Peyer's patch (tissue), 4 donors: Measurements from ENCODE around the gene CEMIP.

Experiments
- POLR2A ChIP-seq, 2 donors: fragments of 450-650 bp; IDR thresholded peaks; one replicate each; pipeline ENCODE4 v1.5.1; 2017; ENCODE audit warnings: antibody characterized with exemption in 2 of 2, mild to moderate bottlenecking in 2 of 2, moderate library complexity in 2 of 2
- TF ChIP-seq, protein P1 (sequence below), 6 experiments: fragments of 450-650 bp in 4 of 6; fragments of 200-600 bp in 2 of 6; sonication (generic) in 1 of 6; IDR thresholded peaks; one replicate each; pipeline ENCODE4 v1.5.1; 2017 to 2019; ENCODE audit warnings: antibody characterized with exemption in 6 of 6, mild to moderate bottlenecking in 3 of 6, moderate library complexity in 1 of 6

GRCh38 chr15:80893777-80894176 is 114.6 kb downstream of the CEMIP start:
- TF ChIP-seq POLR2A (IDR thresholded peaks at IDR 0.05) = no peak
- TF ChIP-seq, protein P1, sequence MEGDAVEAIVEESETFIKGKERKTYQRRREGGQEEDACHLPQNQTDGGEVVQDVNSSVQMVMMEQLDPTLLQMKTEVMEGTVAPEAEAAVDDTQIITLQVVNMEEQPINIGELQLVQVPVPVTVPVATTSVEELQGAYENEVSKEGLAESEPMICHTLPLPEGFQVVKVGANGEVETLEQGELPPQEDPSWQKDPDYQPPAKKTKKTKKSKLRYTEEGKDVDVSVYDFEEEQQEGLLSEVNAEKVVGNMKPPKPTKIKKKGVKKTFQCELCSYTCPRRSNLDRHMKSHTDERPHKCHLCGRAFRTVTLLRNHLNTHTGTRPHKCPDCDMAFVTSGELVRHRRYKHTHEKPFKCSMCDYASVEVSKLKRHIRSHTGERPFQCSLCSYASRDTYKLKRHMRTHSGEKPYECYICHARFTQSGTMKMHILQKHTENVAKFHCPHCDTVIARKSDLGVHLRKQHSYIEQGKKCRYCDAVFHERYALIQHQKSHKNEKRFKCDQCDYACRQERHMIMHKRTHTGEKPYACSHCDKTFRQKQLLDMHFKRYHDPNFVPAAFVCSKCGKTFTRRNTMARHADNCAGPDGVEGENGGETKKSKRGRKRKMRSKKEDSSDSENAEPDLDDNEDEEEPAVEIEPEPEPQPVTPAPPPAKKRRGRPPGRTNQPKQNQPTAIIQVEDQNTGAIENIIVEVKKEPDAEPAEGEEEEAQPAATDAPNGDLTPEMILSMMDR (IDR thresholded peaks at IDR 0.05) = no peak
